ENCODE data around the gene PLXNA3.

DNA sequence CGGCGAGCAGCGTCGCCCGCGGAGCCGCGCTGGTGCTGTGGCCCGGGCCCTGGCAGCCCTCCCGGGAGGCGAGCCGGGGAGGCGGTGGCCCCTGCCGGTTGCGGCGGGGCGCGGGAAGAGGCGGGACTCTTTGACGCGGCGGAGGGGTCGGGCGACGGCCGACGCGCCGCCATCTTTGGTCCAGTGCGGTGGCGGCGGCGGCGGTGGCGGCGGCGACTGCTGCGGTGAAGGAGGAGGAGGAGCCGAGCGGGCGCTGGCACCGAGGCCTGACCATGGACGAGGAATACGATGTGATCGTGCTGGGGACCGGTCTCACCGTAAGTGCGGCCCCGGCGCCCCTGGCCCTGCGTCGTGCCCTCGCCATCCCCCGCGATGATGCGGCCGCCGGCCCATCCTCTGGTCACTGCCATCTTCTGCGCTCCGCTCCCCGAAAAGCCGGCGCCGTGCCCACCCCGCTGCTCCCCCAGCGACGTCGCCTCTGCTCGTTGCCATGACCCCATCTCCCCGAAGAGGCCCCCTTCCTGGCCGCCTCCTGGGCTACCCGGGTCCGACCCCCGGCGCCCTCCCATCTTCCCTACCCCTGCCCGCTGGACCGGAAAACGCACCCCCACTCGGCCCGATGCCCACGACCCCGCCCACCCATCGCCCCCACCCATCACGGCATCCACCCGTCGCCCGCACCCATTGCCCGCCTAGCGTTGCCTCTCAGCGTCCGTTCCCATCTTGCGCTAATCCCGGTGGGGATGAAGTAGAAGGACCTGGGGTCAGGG, 20.9 kb upstream of the PLXNA3 start, which contains the start of gene GDI1:
- no peak for TF ChIP-seq POLR2A (IDR thresholded peaks at IDR 0.05; ENCODE audit: low read depth, low read length)
- 0 out of 2 replicates have a peak, but pooled peaks have one; percentile 42 for TF ChIP-seq TAF1 (IDR thresholded peaks at IDR 0.05; ENCODE audit: low read depth, low read length)
- TF ChIP-seq POLR2AphosphoS5 (IDR thresholded peaks at IDR 0.05; ENCODE audit: low read depth, low read length), result no peak
- TF ChIP-seq PAX5 (IDR thresholded peaks at IDR 0.05; ENCODE audit: insufficient read depth, low read length, severe bottlenecking), result no peak
- no peak for TF ChIP-seq POU2F2 (IDR thresholded peaks at IDR 0.05; ENCODE audit: low read depth, low read length)
- TF ChIP-seq SPI1 (IDR thresholded peaks at IDR 0.05; ENCODE audit: low read depth, low read length), result no peak

Data from GM12891 (cell line).